NCI-H2196 treated with DMSO at 0.1 percent for 48 hours (cell line): ENCODE results near the gene COA3.

Source experiments
- DNase-seq: peaks from one replicate; lab custom pipeline; 2025; ENCODE audit not compliant: unreplicated experiment; lab: John Stamatoyannopoulos, UW

Gene COA3

GRCh38 chr17:42754782-42755181, 43.7 kb downstream of the COA3 start:
- DNase-seq, result no peak

GRCh38 chr17:42751628-42752027, 46.9 kb downstream of the COA3 start:
- DNase-seq, result no peak

GRCh38 chr17:42750739-42751344, 47.7 kb downstream of the COA3 start:
- no peak for DNase-seq

DNA sequence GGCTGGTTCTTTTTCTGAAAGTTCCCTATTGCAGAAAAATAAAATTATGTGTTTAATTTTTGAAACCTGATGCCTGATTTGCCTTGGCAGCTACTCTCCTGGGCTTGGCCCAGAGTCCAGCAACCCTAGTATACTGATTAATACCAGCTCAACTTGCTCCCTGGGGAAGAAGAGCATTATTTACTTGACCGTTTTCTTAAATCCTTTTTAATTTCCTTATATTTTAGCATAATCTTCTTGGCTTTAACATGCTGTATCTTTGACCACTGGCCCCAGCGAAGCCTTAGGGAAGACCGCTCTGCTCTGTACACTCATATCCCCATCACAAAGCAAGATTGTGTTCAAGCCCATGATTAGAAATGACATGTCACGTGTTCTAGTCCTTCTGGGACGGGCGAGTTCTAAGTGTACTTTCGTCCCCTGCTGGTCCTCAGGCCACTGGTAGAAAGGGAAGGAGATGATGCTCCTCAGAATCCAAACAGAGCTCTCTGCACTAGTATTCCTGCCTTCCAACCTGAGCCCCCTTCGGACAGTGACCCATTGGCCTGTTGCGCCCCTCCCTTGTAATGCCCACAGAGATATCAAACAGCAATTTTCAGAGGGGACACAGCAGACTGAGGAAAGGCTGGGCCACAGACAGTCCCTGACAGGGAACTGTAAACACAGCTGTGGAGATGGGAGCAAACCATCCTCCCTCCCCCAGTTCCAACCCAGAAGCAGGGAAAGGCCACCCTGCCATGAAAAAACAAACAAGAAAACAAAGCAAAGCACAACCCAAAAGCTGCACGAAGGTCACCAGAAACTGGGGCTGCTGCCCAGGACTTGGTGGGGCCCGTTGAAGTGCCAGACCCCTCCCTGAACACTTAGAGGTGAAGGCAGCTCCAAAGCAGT, 49.4 kb downstream of the COA3 start:
- DNase-seq, result no peak

GRCh38 chr17:42748202-42748907, 50.1 kb downstream of the COA3 start:
- no peak for DNase-seq
